ENCODE measurements around the gene NEDD8.
"Not testable (repeated sequence)": the region's sequence is repeated elsewhere in the genome, so short reads cannot be mapped to it uniquely, and the experiment has no call there.

NEDD8 gene

GRCh38 chr14:24245350-24245749 lies 13.2 kb upstream of the NEDD8 start:
- not testable (repeated sequence) for DNase-seq

- no peak for DNase-seq
Observed at GRCh38 chr14:24243336-24243836, 11.2 kb upstream of the NEDD8 start.

GRCh38 chr14:24241829-24242443 lies 9.8 kb upstream of the NEDD8 start:
- DNase-seq, result peak; percentile 96

GRCh38 chr14:24240110-24240918 lies 8.1 kb upstream of the NEDD8 start:
- DNase-seq, result no peak

GRCh38 chr14:24238527-24239037 lies 6.4 kb upstream of the NEDD8 start:
- no peak for DNase-seq

- no peak for DNase-seq
Observed at GRCh38 chr14:24238123-24238522, 6.0 kb upstream of the NEDD8 start.

GRCh38 chr14:24237463-24237955 lies 5.3 kb upstream of the NEDD8 start:
- no peak for DNase-seq

GRCh38 chr14:24236689-24237462 lies 4.7 kb upstream of the NEDD8 start:
- DNase-seq, result no peak

- no peak for DNase-seq
Observed at GRCh38 chr14:24235804-24236688, 3.9 kb upstream of the NEDD8 start.

GRCh38 chr14:24234095-24235005 lies 2.2 kb upstream of the NEDD8 start:
- DNase-seq, result no peak

- DNase-seq, result peak in 1 of 2 experiments; percentile 33
Observed at GRCh38 chr14:24233538-24233866, 1.3 kb upstream of the NEDD8 start.

- DNase-seq, result peak; percentile 92
Observed at GRCh38 chr14:24232645-24233537, 724 bp upstream of the NEDD8 start, which contains the start of gene GMPR2. TSS of gene GMPR2 (plus strand) at chr14:24232929. CDS start at chr14:24233254, 325 bp downstream.

- DNase-seq, result no peak
Observed at GRCh38 chr14:24231263-24232120, 675 bp downstream of the NEDD8 start.

GRCh38 chr14:24228902-24229301 lies 3.3 kb downstream of the NEDD8 start:
- no peak for DNase-seq

- no peak for DNase-seq
Observed at GRCh38 chr14:24226473-24226872, 5.7 kb downstream of the NEDD8 start.

- DNase-seq, result no peak
Observed at GRCh38 chr14:24224618-24225071, 7.5 kb downstream of the NEDD8 start.

- not testable (repeated sequence) for DNase-seq
Observed at GRCh38 chr14:24222987-24223386, 9.2 kb downstream of the NEDD8 start.

- no peak for DNase-seq
Observed at GRCh38 chr14:24219521-24219920, 12.6 kb downstream of the NEDD8 start.

GRCh38 chr14:24219080-24219479 lies 13.1 kb downstream of the NEDD8 start:
- DNase-seq, result no peak
